ENCODE data around the gene DZIP1.

The DZIP1 gene

GRCh38 chr13:95541911-95542474 is 102.5 kb downstream of the DZIP1 start:
- DNase-seq: no peak

DNA sequence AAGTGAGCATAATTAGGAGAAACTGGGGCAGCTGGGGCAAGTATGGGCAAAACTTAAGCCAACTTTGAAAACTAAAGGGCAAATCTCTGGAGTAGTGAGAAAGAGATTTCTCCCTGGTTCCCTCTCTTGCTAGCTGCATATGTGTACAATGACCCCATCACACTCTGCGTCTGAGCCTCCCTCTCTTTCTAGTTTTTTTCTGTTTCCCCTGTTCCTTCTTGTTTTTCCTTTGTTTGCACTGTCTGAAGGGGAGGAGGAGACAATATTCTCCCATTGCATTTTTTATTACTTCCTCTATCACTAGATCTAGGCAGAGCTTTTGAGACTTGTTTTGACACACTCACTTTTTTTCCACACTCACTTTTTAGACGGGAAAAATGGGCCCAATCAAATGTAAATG is 103.2 kb downstream of the DZIP1 start:
- no peak for DNase-seq

- no peak for DNase-seq
Observed at GRCh38 chr13:95540888-95541287, 103.6 kb downstream of the DZIP1 start.

DNA sequence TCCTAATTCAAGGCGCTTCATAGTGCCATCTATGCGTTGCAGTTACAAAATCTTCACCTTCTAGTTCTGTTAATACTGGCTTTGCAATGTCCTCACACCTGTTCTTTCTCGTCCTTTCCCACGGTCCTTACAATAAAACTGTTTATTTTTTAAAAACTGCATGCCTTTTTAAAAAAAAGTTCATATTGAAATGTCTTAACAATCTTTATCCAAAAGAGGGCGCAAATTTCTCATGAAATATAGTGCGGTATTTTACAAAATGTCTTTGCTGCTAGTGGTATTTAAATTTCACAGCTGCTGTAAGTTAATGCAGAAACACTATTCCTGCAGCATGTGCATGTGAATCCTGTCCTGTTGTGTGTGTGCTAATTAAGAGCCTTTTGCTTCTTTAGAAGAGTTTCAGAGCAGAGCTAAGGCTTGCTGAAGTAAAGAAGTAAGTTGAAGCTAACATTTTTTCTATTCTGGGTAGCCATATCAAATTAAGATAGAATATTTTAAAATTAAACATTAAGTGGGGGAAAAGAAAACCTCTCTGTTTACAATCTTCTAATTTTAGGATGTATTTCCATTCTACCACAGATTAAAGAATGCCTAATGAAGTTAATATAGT is 107.8 kb downstream of the DZIP1 start:
- peak; percentile 9 for DNase-seq

GRCh38 chr13:95535243-95535642 is 109.3 kb downstream of the DZIP1 start:
- no peak for DNase-seq

GRCh38 chr13:95533545-95534160 is 110.9 kb downstream of the DZIP1 start:
- DNase-seq: no peak

- no peak for DNase-seq
Observed at GRCh38 chr13:95530178-95530577, 114.3 kb downstream of the DZIP1 start.

All from NCI-H774 (cell line).